Endothelial cell of umbilical vein (primary cell): ENCODE measurements around the gene ABI3. TPM values are rescaled to one million over a fixed set of nuclear protein-coding genes. Genes with fewer than 3 reads are reported as not detected.

ENCODE experiments used
- BruUV-seq: library from RNA; stranded (reverse); fragments of 400-500 nt; replicated peaks from 2 replicates; lab custom pipeline; 2021; lab: Mats Ljungman, UMichigan
- CTCF ChIA-PET: fragments of 300-600, 350-600 bp; sonication (Branson Sonifier 250); formaldehyde crosslinking; loops from one replicate; lab custom pipeline; 2021; ENCODE audit warnings: antibody characterized with exemption, inconsistent platforms; lab: Charles Lee
- POLR2A ChIA-PET: fragments of 300-600, 350-600 bp; sonication (Branson Sonifier 250); formaldehyde crosslinking; loops from one replicate; lab custom pipeline; 2021; ENCODE audit warnings: antibody characterized with exemption, inconsistent platforms; lab: Charles Lee
- DNase-seq: peaks from one replicate; pipeline ENCODE4 v3.0.0-alpha.2; 2011; ENCODE audit warnings: low read depth, low spot score
- FAIRE-seq: peaks from 2 replicates; lab custom pipeline; 2011; peaks lifted over from hg19 to GRCh38; lab: Jason Lieb, UNC
- H2AFZ ChIP-seq: 2 replicates; pipeline ENCODE4 v1.6.0; 2012; ENCODE audit warnings: low read depth, low read length, control low read depth, inconsistent platforms
- H3K27ac ChIP-seq: 2 replicates; pipeline ENCODE4 v1.5.1; 2011; ENCODE audit warnings: low read depth, mild to moderate bottlenecking, control low read depth, low read length, moderate library complexity; ENCODE audit not compliant: insufficient read depth
- H3K27me3 ChIP-seq, 2 experiments: 2 replicates each; pipeline versions ENCODE4 v1.6.0 to v1.6.1; 2011; ENCODE audit warnings: low read length in 2 of 2, mixed read lengths in 1 of 2; ENCODE audit not compliant: control insufficient read depth in 2 of 2, insufficient read depth in 2 of 2
- H3K36me3 ChIP-seq, 2 experiments: 2 replicates in 1 of 2; 3 replicates in 1 of 2; pipeline ENCODE4 v1.5.1; 2011; ENCODE audit warnings: low read length in 2 of 2, mild to moderate bottlenecking in 1 of 2, moderate library complexity in 1 of 2; ENCODE audit not compliant: control insufficient read depth in 2 of 2, insufficient read depth in 2 of 2; ENCODE audit errors: extremely low read depth in 1 of 2
- H3K4me1 ChIP-seq: 3 replicates; pipeline ENCODE4 v1.5.1; 2011; ENCODE audit warnings: mild to moderate bottlenecking, low read length; ENCODE audit not compliant: control insufficient read depth, insufficient read depth; ENCODE audit errors: extremely low read depth
- H3K4me2 ChIP-seq: 2 replicates; pipeline ENCODE4 v1.6.1; 2011; ENCODE audit warnings: low read length, control low read depth, mixed read lengths; ENCODE audit not compliant: insufficient read depth
- H3K4me3 ChIP-seq, 3 experiments: fragments of 200-600 bp in 1 of 3; sonication (generic), shearing (Covaris generic) in 1 of 3; replicated peaks in 1 of 3; 2 replicates each; pipeline ENCODE4 v1.5.1; 2011 to 2016; ENCODE audit warnings: control low read depth in 3 of 3, low read length in 3 of 3, mild to moderate bottlenecking in 2 of 3, inconsistent platforms in 1 of 3, low read depth in 1 of 3, moderate library complexity in 1 of 3; ENCODE audit not compliant: insufficient read depth in 1 of 3
- H3K79me2 ChIP-seq: 2 replicates; pipeline ENCODE4 v1.6.0; 2012; ENCODE audit warnings: low read length, inconsistent platforms; ENCODE audit not compliant: control insufficient read depth, insufficient read depth
- H3K9ac ChIP-seq: replicated peaks from 2 replicates; pipeline ENCODE3; 2011; ENCODE audit warnings: low read length, control low read depth; ENCODE audit not compliant: insufficient read depth; ENCODE audit errors: extremely low read depth
- H3K9me1 ChIP-seq: replicated peaks from 3 replicates; pipeline ENCODE4 v1.6.0; 2011; ENCODE audit warnings: mild to moderate bottlenecking, low read length; ENCODE audit not compliant: control insufficient read depth, insufficient read depth; ENCODE audit errors: extremely low read depth
- H3K9me3 ChIP-seq: replicated peaks from 2 replicates; pipeline ENCODE4 v1.5.1; 2012; ENCODE audit warnings: low read length, inconsistent platforms; ENCODE audit not compliant: control insufficient read depth, insufficient read depth
- H4K20me1 ChIP-seq: replicated peaks from 2 replicates; pipeline ENCODE3; 2011; ENCODE audit warnings: mild to moderate bottlenecking, low read length; ENCODE audit not compliant: control insufficient read depth, insufficient read depth; ENCODE audit errors: extremely low read depth
- GATA2 ChIP-seq: IDR thresholded peaks from 2 replicates; pipeline ENCODE4 v1.7.0; 2011; ENCODE audit warnings: low read depth, mild to moderate bottlenecking, moderate library complexity, mixed read lengths, low read length; ENCODE audit not compliant: insufficient read length, insufficient read depth
- POLR2AphosphoS5 ChIP-seq: IDR thresholded peaks from 2 replicates; pipeline ENCODE4 v1.6.1; 2012; ENCODE audit warnings: low read depth, mild to moderate bottlenecking, control low read depth, low read length, moderate library complexity; ENCODE audit not compliant: insufficient read depth
- dilution Hi-C: fragments of 300-500 bp; cut with MboI; formaldehyde crosslinking; loops from one replicate; pipeline ENCODE4 v1.15.0; 2019; ENCODE audit warnings: low sequenced_read_pairs; ENCODE audit not compliant: extremely low pct_ligation_motif_present
- intact Hi-C: fragments of 100-400 bp; cut with micrococcal nuclease; formaldehyde crosslinking; loops from one replicate; pipeline ENCODE4 v1.10.0; 2022
- polyA plus RNA-seq, 4 experiments: library from polyadenylated mRNA; depleted of rRNA in 3 of 4; stranded (reverse) in 3 of 4; unstranded in 1 of 4; fragments of >200 nt; gene quantifications; 2 replicates each; pipeline versions ENCODE4 v1.2.1 to v1.2.3, GENCODE V29; 2011 to 2012; ENCODE audit warnings: missing spikeins in 1 of 4
- total RNA-seq: library from RNA; stranded (reverse); gene quantifications from 2 replicates; pipeline ENCODE4 v1.2.3, GENCODE V29; 2021
- TF ChIP-seq, protein P1 (sequence below), 2 donors: IDR thresholded peaks; 1 replicate in 1 of 2; 2 replicates in 1 of 2; pipeline ENCODE4 v1.5.1; 2011; ENCODE audit warnings: low read length in 2 of 2, mild to moderate bottlenecking in 2 of 2, moderate library complexity in 2 of 2, control low read depth in 1 of 2, inconsistent platforms in 1 of 2, low read depth in 1 of 2; ENCODE audit not compliant: insufficient read depth in 1 of 2; ENCODE audit errors: extremely low read depth in 1 of 2

The ABI3 gene
- total and polyA plus RNA-seq, 2 donors (not counting 3 experiments of a cell fraction or from before 2014, with no cell fraction given): 35.2 to 35.5 TPM

DNA sequence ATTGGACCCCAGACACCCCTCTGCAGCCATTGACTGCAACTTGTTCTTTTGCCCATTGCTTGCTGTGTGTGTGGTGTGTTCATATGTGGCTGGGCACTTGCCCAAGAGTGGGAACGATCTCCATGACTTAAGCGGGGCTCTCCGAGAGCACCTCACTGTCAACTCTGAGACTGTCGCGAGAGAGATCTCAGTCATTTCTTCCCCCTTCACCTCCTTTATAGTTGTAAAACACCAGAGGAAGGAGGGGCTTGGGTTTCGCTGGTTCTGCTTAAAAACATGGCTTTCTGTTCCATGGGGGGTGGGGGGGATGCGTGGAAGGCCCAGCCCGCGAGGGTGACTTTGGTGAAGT lies 12.6 kb downstream of the ABI3 start:
- H3K27me3 ChIP-seq: peaks cover 16 to 22% of the 10 kb centered on the region in 2 experiments
- no peaks in the 10 kb centered on the region for H3K79me2 ChIP-seq
- no peaks in the 10 kb centered on the region for H3K9me1 ChIP-seq
- TF ChIP-seq POLR2AphosphoS5: no peak
- dilution Hi-C loops: no loop called here
- H3K4me2 ChIP-seq: no peak overlapping the region
- no peak overlapping the region for H3K27ac ChIP-seq
- peaks cover 11% of the 10 kb centered on the region for H3K4me1 ChIP-seq
- H3K9ac ChIP-seq: no peak overlapping the region
- ChIA-PET POLR2A (no interaction called here), CTCF (interaction anchor here (1.1 to 2.3 kb wide), 5 partner anchors 14 to 68 kb away, joined by 3 to 17 read pairs (median 11); no protein-coding TSS in a partner anchor)
- H4K20me1 ChIP-seq: no peaks in the 10 kb centered on the region
- no peaks in the 10 kb centered on the region for H3K9me3 ChIP-seq
- H2AFZ ChIP-seq: no peak overlapping the region
- intact Hi-C loops: no loop called here
- DNase-seq: no peak
- no peak for FAIRE-seq
- H3K4me3 ChIP-seq: no peak overlapping the region
- peaks cover 2 to 16% of the 10 kb centered on the region in 2 experiments for H3K36me3 ChIP-seq
- BruUV-seq: no TSS peak

DNA sequence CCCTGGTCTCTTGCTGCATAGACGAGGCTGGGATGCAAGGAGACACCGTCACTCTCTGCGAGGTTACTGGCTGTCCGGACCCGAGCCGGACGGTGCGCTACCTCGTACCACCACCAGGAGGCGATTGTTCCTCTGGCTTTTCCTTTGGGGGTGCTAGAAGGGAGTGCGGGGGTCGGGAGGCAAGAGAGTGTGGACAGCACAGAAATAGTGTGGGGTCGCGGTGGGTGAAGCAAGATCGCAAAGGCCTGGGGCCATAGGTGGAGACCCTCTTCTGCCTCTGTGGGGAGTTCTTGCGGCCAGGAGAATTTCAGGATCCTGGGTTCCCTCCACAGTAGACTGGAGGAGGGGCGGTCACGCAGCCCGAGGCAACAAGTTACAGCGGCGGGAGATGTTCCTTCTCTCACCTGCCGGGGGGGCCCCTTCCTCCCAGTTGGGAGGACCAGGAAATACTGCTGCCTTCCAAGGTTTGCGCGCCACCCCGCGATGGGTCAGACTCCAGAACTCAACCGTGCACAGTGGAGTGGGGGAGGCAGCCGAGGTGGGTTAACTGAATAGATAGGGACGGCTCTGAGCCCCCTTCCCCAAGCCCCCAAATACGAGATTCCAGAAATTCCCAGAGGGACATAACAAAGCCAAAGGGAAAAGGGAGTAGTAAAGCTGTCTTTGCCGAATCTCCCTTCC lies 13.2 kb downstream of the ABI3 start:
- no peak for TF ChIP-seq GATA2
- TF ChIP-seq, protein P1, sequence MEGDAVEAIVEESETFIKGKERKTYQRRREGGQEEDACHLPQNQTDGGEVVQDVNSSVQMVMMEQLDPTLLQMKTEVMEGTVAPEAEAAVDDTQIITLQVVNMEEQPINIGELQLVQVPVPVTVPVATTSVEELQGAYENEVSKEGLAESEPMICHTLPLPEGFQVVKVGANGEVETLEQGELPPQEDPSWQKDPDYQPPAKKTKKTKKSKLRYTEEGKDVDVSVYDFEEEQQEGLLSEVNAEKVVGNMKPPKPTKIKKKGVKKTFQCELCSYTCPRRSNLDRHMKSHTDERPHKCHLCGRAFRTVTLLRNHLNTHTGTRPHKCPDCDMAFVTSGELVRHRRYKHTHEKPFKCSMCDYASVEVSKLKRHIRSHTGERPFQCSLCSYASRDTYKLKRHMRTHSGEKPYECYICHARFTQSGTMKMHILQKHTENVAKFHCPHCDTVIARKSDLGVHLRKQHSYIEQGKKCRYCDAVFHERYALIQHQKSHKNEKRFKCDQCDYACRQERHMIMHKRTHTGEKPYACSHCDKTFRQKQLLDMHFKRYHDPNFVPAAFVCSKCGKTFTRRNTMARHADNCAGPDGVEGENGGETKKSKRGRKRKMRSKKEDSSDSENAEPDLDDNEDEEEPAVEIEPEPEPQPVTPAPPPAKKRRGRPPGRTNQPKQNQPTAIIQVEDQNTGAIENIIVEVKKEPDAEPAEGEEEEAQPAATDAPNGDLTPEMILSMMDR (IDR thresholded peaks at IDR 0.05; ENCODE audit: extremely low read depth in 1 of 2, insufficient read depth in 1 of 2, low read depth in 1 of 2, low read length in 2 of 2): peak; percentile 78 to 83
- DNase-seq: no peak
- peak; percentile 80 for FAIRE-seq
- Histone ChIP-seq H3K79me2 (no peaks in the 10 kb centered on the region), H3K9me3 (no peaks in the 10 kb centered on the region), H2AFZ (no peak overlapping the region), H3K4me3 (no peak overlapping the region), H3K4me1 (peaks cover 11% of the 10 kb centered on the region), H3K4me2 (peak overlapping the region; percentile 25), H3K9ac (no peak overlapping the region), H4K20me1 (no peaks in the 10 kb centered on the region), H3K36me3 (peaks cover 2 to 15% of the 10 kb centered on the region in 2 experiments), H3K27me3 (peaks cover 16 to 22% of the 10 kb centered on the region in 2 experiments), H3K9me1 (no peaks in the 10 kb centered on the region), H3K27ac (no peak overlapping the region)
- dilution Hi-C loops: no loop called here
- CTCF ChIA-PET: interaction anchor here (0.7 to 13.3 kb wide), 8 partner anchors 9 to 67 kb away, joined by 3 to 212 read pairs (median 11); partner anchors contain the start of genes ABI3 and GNGT2
- POLR2A ChIA-PET: no interaction called here
- intact Hi-C loops: no loop called here
- BruUV-seq: no TSS peak
